Activated CD4-positive, alpha-beta T cell treated with anti-CD3 and anti-CD28 coated beads, Interleukin-2, Interleukin-4, amounts not matched to agents 100 ng/mL and 50 ng/mL, durations not matched to agents 16 hours and 8 hours (primary cell): ENCODE data around the gene MTAP.

Experiments
- DNase-seq: peaks from one replicate; pipeline ENCODE4 v3.0.0-alpha.2; 2020; ENCODE audit warnings: low spot score

The MTAP gene

GRCh38 chr9:21804791-21805190 is 2.4 kb downstream of the MTAP start:
- DNase-seq = no peak

- DNase-seq = no peak
Observed at GRCh38 chr9:21806644-21807043, 4.2 kb downstream of the MTAP start.

- DNase-seq = no peak
Observed at GRCh38 chr9:21810388-21810787, 8.0 kb downstream of the MTAP start.

- DNase-seq = no peak
Observed at GRCh38 chr9:21810881-21811280, 8.4 kb downstream of the MTAP start.

GRCh38 chr9:21811914-21812313 is 9.5 kb downstream of the MTAP start:
- DNase-seq = no peak

GRCh38 chr9:21812415-21812814 is 10.0 kb downstream of the MTAP start:
- DNase-seq = no peak

GRCh38 chr9:21812946-21813568 is 10.6 kb downstream of the MTAP start:
- peak; percentile 68 for DNase-seq

- peak; percentile 74 for DNase-seq
Observed at GRCh38 chr9:21813575-21814473, 11.4 kb downstream of the MTAP start.

GRCh38 chr9:21815643-21816042 is 13.2 kb downstream of the MTAP start:
- no peak for DNase-seq

GRCh38 chr9:21817176-21817575 is 14.7 kb downstream of the MTAP start:
- no peak for DNase-seq

- no peak for DNase-seq
Observed at GRCh38 chr9:21825637-21826036, 23.2 kb downstream of the MTAP start.

GRCh38 chr9:21828853-21829410 is 26.5 kb downstream of the MTAP start:
- DNase-seq = peak; percentile 36

GRCh38 chr9:21830589-21830988 is 28.2 kb downstream of the MTAP start:
- no peak for DNase-seq

GRCh38 chr9:21831841-21832509 is 29.5 kb downstream of the MTAP start:
- peak; percentile 80 for DNase-seq

GRCh38 chr9:21833090-21833801 is 30.8 kb downstream of the MTAP start:
- no peak for DNase-seq

GRCh38 chr9:21835121-21835520 is 32.7 kb downstream of the MTAP start:
- DNase-seq = no peak

GRCh38 chr9:21836437-21837161 is 34.2 kb downstream of the MTAP start:
- no peak for DNase-seq

GRCh38 chr9:21837501-21837900 is 35.1 kb downstream of the MTAP start:
- no peak for DNase-seq

GRCh38 chr9:21840647-21841046 is 38.2 kb downstream of the MTAP start:
- no peak for DNase-seq

- DNase-seq = no peak
Observed at GRCh38 chr9:21841133-21841532, 38.7 kb downstream of the MTAP start.

- DNase-seq = no peak
Observed at GRCh38 chr9:21848615-21849014, 46.2 kb downstream of the MTAP start.
